Activated naive CD4-positive, alpha-beta T cell treated with Interleukin-2 at 50 U/mL for 16 hours (primary cell): ENCODE results near the gene SLC16A10.
"Not testable (repeated sequence)": the region's sequence is repeated elsewhere in the genome, so short reads cannot be mapped to it uniquely, and the experiment has no call there.

Experiments used
- DNase-seq: peaks from one replicate; pipeline ENCODE4 v3.0.0-alpha.2; 2020

SLC16A10 gene

DNA sequence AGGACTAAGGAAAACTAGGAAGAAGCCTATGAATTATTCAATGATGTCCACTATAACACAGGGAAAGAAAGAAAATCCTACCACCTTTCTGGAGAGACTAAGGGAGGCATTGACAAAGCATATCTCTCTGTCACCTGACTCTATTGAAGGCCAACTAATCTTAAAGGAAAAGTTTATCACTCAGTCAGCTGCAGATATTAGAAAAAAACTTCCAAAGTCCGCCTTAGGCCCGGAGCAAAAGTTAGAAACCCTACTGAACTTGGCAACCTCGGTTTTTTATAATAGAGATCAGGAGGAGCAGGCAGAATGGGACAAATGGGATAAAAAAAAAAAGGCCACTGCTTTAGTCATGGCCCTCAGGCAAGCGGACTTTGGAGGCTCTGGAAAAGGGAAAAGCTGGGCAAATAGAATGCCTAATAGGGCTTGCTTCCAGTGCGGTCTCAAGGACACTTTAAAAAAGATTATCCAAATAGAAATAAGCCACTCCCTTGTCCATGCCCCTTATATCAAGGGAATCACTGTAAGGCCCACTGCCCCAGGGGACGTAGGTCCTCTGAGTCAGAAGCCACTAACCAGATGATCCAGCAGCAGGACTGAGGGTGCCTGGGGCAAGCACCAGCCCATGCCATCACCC lies 47.0 kb downstream of the SLC16A10 start:
- not testable (repeated sequence) for DNase-seq

DNA sequence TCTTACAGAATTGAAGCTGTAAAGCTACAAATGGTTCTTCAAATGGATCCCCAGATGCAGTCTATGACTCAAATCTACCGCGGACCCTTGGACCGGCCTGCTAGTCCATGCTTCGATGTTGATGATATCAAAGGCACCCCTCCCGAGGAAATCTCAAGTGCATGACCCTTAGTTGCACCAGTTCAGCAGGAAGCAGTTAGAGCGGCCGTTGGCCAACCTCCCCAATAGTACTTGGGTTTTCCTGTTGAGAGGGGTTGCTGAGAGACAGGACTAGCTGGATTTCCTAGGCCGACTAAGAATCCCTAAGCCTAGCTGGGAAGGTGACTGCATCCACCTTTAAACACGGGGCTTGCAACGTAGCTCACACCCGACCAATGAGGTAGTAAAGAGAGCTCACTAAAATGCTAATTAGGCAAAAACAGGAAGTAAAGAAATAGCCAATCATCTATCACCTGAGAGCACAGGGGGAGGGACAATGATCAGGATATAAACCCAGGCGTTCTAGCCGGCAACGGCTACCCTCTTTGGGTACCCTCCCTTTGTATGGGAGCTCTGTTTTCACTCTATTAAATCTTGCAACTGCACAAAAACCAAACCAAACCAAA lies 50.3 kb downstream of the SLC16A10 start:
- DNase-seq, result not testable (repeated sequence)

DNA sequence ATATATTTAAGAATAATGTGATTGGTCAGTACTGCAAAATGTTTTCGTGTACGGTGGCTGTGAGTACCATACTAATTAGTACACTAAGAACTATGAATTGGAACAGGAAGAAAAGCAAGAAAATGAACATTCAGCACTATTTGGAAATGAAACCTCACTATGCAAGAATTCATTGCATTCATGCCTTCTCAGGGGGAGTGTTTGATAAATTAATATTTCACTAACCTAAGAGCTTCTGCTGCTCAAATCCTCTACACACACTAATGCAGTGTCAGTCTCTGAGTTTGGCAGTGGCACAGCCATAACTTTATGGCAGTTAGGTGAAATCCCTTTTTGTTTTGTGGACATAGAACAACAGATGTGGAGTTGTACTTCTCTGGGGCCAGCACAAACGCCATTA lies 60.1 kb downstream of the SLC16A10 start:
- no peak for DNase-seq

DNA sequence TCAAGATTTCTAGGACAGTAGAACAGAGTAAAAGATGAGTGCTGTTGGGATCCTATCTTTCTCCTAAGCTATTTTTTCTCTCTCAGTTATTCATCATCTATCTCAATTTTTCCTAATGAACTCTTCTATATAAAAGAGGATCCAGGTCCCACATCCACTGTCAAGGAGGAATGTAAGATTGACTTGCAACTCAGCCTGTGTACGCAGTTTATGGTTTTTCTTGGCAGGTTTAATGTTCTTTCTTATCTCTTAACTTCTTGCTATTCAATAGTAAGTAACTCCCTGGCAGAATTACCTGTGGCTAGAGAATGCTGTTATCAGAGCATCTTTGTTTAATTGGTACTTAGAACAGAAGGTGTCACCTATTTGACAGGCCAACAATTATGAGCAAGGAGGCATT lies 60.8 kb downstream of the SLC16A10 start:
- no peak for DNase-seq

DNA sequence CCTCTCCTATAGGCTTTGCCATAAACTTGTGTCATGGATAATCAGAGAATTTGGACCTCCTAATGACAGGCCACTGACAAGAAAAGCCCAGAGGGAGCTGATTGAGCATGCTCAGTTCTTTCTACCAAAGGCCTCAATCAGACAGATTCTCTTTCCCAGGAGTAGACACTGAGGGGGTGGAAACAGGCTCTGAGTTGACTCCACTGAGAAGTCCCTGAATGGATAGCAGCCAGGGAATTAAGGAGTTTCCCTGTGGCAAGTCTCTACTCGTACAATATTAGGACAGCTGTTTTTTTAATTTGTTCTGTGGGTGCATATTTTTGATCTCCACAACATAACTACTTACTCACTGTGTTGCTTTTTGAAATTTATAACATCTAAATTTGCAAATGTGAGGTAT lies 63.3 kb downstream of the SLC16A10 start:
- no peak for DNase-seq

DNA sequence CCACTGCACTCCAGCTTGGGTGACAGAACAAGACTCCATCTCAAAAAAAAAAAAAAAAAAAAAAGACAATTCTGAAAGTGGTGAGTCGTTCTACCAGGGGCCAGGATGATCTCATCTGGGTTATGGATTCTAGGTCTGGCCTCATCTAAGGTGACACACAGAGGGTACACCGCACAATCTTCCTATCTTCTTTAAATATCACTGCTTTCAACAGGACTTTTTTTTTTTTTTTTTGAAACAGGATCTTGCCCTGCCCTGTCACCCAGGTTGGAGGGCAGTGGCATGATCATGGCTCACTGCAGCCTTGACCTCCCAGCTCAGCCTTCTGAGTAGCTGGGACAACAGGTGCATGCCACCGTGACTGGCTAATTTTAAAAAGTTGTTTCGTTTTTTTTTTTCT lies 67.7 kb downstream of the SLC16A10 start:
- DNase-seq, result peak; percentile 4

DNA sequence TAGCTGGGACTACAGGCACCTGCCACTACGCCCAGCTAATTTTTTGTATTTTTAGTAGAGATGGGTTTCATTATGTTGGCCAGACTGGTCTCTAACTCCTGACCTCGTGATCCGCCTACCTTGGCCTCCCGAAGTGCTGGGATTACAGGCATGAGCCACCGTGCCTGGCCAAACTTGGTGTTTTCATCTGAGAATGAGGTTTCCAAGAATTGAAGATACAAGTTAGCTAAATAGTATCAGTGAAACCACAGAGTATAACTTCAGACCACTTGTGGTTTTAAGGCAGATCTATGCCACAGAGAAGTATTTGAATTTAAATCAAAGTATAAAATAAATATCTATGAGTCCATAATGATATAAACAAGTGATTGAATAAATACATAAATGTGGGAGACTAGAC lies 70.1 kb downstream of the SLC16A10 start:
- DNase-seq, result peak; percentile 4

DNA sequence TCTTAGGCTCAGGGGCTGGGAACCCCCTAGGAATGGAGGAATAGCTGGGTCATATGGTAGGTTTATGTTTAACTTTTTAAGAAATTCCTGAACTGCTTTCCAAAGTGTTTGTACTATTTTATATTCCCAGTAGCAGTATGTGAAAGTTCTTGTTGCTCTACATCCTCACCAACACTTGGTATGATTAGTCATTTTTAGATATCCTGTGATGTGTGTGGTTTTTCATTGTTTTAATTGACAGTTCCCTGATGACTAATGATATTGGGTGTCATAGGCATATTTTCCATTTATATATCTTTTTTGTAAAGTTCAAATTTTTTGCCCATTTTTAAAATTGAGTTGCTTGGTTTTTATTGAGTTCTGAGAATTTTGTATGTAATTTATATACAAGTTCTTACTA lies 72.3 kb downstream of the SLC16A10 start:
- DNase-seq, result no peak

DNA sequence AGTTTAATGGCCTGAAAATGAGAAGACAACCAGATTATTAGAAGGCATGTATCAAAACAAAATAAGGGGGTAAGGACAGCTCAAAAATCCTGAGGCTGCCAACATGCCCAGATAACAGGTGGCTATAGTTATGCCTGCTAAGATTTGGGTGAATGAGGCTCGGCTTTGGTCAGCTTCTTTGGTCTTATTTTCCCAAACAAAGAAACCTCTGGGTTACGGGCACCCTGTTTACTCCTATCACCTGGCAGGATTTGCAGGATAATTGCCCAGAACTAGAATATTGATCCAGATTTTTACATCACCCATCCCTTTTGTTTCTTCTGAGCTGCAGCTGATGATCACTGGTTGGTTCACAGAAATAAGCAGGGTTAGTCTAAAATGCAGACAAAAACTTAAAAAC lies 74.3 kb downstream of the SLC16A10 start:
- no peak for DNase-seq

DNA sequence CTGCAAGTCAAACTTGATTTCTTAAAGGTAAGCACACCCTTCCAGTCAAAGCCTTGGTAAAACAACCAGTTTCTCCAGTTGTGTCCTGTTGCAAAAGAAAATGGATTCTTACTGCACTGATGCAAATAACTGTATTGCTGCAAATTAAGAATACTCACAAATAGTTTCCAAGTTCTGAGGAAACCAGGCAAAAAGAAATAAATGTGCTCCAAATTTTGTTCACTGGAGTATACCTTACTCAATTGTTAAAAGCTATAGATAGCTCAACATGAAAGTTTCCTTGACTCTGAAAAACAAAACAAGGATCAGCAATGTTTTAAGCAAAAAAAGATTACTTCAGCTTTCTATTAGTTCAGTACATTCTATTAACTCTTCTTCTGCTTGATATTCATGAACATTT lies 75.2 kb downstream of the SLC16A10 start:
- DNase-seq, result no peak

DNA sequence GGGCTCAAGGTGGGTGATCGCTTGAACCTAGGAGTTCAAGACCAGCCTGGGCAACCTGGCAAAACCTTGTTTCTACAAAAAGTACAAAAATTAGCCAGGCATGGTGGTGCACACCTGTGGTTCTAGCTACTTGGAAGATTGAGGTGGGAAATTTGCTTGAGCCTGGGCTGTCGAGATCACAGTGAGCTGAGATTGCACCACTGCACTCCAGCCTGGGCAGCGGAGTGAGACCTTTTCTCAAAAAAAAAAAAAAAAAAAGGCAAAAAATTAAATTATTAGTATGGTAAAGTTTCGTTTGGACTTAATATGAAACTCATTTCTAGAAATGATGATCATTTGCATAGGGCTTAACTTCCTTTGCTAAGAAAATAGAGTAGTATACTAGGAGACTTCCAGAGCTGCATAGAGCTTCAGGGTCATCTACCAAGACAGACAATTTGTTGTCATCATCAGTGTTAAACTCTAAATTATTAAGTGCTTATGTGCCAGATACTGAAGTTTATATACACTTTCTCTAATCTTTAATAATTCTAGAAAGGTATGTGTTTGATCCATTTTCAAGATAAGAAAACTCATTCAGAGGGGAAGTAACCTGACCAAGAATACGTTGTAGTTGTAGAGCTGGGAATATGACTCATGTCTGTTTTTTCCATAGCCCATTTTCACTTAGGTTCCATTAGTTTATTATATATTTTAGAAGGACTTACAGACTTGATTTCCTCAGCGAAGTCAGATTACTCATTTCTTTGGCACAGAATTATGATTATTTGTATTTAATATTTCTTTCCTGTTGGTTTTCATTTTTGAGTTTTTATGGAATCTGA lies 84.5 kb downstream of the SLC16A10 start:
- DNase-seq, result no peak

DNA sequence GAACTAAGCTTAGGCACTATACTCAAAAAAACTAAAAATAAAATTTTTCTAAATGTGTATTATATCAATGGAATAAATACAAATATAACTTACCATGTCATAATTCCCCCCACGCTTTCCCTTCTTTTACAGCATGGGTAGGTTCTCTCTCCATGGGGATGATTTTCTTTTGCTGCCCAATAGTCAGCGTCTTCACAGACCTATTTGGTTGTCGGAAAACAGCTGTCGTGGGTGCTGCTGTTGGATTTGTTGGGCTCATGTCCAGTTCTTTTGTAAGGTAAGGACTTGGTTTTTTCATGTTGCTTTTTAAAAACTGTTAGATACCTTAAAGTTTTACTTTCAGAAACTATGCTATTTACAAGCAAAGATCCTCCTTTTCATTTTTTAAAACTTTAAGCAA lies 85.3 kb downstream of the SLC16A10 start:
- no peak for DNase-seq

DNA sequence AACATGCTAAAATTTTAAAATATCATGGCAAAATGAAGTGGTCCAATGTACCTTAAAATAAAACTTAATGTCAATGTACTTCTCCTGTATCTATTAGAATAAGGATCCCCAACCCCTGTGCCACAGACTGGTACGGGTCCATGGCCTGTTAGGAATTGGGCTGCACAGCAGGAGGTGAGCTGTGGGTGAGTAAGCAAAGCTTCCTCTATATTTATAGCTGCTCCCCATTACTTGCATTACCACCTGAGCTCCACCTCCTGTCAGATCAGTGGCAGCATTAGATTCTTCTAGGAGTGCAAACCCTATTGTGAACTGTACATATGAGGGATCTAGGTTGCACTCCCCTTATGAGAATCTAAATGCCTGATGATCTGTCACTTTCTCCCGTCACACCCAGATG lies 86.0 kb downstream of the SLC16A10 start:
- DNase-seq, result no peak

DNA sequence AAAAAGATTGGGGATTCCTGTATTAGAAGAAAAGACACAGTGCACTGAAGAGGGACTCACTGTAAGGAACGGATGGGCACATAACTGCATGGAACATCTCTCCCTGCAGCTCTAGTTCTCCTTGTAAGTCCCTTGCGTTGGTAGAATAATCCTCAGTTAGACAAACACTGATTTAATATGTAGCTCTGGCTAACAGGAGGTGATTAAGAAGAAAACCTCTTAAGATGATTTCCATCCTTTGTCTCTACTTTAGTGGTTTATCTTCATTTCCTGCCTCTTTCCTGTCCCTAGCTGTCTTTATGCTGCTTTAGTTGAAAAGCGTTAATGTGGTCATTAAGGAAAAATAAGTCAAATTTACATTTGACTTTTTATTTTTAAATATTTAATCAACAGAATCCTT lies 86.6 kb downstream of the SLC16A10 start:
- no peak for DNase-seq

DNA sequence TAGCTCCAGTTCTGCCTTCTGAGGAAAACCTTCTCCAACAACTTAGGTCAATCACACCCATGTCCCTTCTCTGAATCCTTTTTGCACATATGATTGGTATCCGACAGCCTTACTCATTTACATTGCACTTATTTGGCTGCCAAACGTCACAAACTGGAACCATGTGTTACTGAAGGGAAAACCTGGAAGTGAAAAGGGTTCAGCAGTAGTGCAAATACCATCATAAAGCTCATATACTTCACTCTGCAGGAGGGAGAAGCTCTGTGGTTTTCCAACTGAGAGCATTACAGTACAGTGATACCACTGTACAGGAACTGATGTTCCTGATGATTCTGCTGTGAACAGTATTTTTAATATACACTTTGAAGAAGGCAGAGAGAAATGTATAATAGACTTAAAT lies 87.8 kb downstream of the SLC16A10 start:
- no peak for DNase-seq

DNA sequence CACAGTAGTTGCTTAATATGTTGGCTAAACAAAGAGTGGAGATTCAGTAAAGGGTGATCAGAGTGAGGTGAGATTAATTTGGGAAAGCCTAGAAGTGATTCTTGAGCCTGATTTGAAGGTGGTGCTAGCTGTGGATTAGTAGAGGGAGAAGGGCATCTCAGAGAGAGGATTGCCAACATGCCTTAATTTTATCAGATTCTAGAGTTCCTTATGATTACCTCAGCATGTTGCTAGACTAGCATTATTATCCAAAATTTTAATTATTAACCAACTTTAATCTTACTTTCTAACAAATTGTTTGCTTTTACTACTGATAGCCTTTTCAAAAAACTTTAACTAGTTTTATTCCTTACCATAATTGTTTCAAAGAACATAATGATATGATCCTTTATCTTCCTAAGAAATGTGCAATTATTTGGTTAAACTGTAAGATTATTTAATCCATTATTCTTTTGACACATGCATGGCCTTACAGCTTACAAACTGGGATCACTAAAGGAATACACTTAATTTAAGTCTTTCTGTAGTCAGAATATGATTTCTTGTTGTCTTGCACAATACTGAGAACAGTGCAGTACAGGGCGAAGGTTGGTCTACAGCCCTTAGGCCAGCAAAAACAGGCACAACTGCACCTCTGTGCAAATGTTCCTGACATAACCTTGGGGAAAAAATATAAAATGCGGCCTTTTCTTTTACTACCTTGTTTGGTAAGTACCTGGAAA lies 88.9 kb downstream of the SLC16A10 start:
- no peak for DNase-seq

DNA sequence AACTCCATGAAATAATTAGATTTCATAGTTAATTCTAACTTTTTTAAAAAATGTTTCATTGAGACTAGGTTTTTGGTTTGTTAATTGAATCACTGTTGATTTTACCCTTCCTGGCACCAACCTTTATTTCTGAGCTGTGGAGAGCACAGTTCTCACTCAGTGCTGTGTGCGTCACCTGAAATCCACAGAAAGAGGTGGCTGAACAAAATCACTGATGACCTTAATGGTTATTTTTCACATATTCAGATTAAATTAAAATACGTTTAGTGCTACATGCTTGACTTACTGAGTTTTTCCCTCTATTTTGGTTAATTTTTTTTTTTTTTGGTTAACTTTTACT lies 89.4 kb downstream of the SLC16A10 start:
- no peak for DNase-seq

DNA sequence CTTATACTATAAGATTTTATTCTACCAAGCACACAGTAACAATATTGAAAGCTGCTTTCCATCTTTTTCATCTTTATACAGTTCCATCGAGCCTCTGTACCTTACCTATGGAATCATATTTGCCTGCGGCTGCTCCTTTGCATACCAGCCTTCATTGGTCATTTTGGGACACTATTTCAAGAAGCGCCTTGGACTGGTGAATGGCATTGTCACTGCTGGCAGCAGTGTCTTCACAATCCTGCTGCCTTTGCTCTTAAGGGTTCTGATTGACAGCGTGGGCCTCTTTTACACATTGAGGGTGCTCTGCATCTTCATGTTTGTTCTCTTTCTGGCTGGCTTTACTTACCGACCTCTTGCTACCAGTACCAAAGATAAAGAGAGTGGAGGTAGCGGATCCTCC lies 89.8 kb downstream of the SLC16A10 start:
- DNase-seq, result no peak

DNA sequence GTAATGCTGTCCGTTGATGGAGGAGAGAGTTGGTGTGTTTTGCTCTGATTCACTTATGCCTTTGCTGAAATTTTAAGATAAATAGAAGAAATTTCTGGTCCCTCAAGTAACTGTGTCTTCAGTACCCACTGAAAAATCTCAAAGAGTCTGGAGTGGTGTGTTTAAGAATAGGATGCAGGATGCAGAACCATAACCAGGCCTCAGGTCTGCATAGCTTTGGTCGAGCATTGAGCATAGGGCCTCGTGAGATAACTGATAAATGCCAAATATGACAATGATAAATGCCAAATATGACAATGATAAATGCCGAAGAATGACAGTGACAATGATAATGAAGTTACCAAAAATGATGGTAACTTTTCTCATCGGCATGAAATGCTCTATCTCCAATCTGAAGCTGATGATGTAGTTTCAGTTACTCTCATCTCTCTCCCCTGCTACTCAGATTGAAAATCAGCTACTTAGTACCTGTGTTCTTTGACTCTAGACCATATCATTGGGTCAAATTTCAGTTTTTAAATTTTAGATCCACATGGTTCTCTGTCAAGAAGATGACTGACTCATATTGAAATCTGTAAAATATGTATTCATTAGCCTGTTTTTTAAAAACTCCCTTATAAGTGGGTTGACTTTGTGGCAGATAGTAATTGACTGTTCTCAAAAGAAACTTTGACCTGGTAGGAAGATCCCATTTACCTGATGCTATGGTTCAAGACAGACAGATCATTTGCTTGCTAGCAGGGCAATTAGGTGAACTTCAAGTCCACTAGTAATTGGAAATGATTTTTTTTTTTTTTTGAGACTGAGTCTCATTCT lies 96.6 kb downstream of the SLC16A10 start:
- DNase-seq, result no peak

DNA sequence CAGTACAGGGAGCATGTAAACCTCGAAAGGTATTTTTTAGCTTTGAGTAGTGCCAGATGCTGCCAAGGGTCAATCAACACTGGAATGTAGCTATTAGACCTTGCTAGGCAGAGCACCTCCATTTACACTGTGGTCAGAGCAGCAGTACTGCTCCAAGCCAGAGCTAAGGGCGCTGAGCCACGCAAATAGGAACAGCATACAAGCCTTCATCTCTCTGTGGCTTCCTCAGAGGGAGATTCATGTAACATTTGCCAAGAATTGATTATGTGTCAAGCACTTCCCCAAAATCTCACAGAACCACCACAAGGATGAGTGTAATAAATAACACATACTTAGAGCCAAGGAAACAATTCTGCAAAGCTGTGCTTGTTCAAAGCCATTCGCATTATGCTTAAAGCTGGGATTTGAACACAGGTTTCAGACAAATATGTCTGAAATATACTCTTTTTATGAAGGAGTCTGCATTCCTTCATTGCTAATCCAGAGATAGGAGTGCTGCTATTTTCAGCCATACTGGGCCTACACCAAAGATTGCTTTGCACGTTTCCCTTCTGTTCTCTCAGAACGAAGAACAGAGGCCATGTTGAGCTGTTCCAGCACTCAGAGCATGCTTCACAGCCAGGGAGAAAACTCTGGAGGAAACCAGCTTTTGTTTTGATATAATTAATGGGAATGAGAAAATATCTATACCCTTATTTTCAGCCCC lies 97.7 kb downstream of the SLC16A10 start:
- DNase-seq, result no peak

DNA sequence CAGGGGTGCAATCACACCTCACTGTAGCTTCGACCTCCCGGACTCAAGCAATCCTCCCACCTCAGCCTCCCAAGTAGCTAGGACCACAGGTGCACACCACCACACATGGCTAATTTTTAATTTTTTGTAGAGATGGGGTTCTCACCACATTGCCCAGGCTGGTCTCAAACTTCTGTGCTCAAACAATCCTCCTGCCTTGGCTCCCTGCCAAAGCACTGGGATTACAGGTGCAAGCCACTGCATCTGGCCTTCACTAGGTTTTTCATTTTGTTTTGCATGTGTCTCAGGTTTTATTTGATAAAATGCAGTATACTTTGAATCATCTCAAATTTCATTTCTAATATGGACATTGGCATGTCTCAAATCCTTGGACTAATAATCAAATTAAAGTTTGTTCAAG lies 98.7 kb downstream of the SLC16A10 start:
- no peak for DNase-seq

DNA sequence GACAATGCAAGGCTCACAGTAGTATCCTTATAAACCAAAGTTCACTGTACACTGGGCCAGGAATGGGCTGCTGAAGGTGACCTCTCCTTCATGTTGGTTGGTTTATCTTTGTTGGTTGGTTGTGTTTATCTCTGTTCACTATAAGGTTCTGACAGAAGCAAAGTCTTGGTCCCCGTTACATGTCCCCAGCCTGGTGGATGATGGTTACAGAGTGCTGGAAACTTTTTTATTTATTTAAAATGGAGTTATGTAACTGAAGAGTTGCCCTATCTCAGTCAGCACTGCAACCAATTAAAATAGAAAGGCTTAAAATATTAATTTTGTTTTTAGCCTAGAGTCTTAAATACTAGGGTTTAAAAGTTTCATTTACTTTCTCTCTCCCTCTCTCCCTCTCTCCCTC lies 100.6 kb downstream of the SLC16A10 start:
- no peak for DNase-seq
